ENCODE data around the gene NLRP8. TPM values are rescaled to one million over a fixed set of nuclear protein-coding genes. Genes with fewer than 3 reads are reported as not detected.

NLRP8 gene
- total and polyA plus RNA-seq, 2 experiments from 2014 or later = not detected

- H3K4me2 ChIP-seq = no peak overlapping the region
- H3K4me3 ChIP-seq = no peak overlapping the region
- no peak for DNase-seq (ENCODE audit: low spot score)
- TF ChIP-seq CTCF (conservative IDR thresholded peaks at IDR 0.05; ENCODE audit: low read depth in 2 of 2) = no peak
- TF ChIP-seq ETS1 (IDR thresholded peaks at IDR 0.05) = no peak
- TF ChIP-seq, protein P1, sequence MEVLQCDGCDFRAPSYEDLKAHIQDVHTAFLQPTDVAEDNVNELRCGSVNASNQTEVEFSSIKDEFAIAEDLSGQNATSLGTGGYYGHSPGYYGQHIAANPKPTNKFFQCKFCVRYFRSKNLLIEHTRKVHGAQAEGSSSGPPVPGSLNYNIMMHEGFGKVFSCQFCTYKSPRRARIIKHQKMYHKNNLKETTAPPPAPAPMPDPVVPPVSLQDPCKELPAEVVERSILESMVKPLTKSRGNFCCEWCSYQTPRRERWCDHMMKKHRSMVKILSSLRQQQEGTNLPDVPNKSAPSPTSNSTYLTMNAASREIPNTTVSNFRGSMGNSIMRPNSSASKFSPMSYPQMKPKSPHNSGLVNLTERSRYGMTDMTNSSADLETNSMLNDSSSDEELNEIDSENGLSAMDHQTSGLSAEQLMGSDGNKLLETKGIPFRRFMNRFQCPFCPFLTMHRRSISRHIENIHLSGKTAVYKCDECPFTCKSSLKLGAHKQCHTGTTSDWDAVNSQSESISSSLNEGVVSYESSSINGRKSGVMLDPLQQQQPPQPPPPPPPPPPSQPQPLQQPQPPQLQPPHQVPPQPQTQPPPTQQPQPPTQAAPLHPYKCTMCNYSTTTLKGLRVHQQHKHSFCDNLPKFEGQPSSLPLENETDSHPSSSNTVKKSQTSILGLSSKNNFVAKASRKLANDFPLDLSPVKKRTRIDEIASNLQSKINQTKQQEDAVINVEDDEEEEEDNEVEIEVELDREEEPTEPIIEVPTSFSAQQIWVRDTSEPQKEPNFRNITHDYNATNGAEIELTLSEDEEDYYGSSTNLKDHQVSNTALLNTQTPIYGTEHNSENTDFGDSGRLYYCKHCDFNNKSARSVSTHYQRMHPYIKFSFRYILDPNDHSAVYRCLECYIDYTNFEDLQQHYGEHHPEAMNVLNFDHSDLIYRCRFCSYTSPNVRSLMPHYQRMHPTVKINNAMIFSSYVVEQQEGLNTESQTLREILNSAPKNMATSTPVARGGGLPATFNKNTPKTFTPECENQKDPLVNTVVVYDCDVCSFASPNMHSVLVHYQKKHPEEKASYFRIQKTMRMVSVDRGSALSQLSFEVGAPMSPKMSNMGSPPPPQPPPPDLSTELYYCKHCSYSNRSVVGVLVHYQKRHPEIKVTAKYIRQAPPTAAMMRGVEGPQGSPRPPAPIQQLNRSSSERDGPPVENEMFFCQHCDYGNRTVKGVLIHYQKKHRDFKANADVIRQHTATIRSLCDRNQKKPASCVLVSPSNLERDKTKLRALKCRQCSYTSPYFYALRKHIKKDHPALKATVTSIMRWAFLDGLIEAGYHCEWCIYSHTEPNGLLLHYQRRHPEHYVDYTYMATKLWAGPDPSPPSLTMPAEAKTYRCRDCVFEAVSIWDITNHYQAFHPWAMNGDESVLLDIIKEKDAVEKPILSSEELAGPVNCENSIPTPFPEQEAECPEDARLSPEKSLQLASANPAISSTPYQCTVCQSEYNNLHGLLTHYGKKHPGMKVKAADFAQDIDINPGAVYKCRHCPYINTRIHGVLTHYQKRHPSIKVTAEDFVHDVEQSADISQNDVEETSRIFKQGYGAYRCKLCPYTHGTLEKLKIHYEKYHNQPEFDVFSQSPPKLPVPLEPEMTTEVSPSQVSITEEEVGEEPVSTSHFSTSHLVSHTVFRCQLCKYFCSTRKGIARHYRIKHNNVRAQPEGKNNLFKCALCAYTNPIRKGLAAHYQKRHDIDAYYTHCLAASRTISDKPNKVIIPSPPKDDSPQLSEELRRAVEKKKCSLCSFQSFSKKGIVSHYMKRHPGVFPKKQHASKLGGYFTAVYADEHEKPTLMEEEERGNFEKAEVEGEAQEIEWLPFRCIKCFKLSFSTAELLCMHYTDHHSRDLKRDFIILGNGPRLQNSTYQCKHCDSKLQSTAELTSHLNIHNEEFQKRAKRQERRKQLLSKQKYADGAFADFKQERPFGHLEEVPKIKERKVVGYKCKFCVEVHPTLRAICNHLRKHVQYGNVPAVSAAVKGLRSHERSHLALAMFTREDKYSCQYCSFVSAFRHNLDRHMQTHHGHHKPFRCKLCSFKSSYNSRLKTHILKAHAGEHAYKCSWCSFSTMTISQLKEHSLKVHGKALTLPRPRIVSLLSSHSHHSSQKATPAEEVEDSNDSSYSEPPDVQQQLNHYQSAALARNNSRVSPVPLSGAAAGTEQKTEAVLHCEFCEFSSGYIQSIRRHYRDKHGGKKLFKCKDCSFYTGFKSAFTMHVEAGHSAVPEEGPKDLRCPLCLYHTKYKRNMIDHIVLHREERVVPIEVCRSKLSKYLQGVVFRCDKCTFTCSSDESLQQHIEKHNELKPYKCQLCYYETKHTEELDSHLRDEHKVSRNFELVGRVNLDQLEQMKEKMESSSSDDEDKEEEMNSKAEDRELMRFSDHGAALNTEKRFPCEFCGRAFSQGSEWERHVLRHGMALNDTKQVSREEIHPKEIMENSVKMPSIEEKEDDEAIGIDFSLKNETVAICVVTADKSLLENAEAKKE (CRISPR knock-in tag; IDR thresholded peaks at IDR 0.05) = no peak
- no peak for TF ChIP-seq STAT1 (IDR thresholded peaks at IDR 0.05; ENCODE audit: unreplicated experiment)
- TF ChIP-seq EZH2 (IDR thresholded peaks at IDR 0.05; ENCODE audit: low read depth, unreplicated experiment) = no peak
- no peak for TF ChIP-seq REST (IDR thresholded peaks at IDR 0.05; ENCODE audit: unreplicated experiment)
- TF ChIP-seq NANOG (IDR thresholded peaks at IDR 0.05; ENCODE audit: borderline replicate concordance) = no peak
- no peak for TF ChIP-seq CREB1 (CRISPR knock-in tag; IDR thresholded peaks at IDR 0.05; ENCODE audit: low read depth)
- no peaks in the 10 kb centered on the region for H3K36me3 ChIP-seq (ENCODE audit: insufficient read depth)
- no peak overlapping the region for H3K27ac Mint-ChIP-seq
- H3K27ac ChIP-seq (ENCODE audit: low read depth) = no peak overlapping the region
- H3F3A ChIP-seq (replicated peaks; ENCODE audit: low read depth) = no peaks in the 10 kb centered on the region
- H3K9me3 Mint-ChIP-seq = peaks cover 93% of the 10 kb centered on the region
- no peaks in the 10 kb centered on the region for H3K4me1 Mint-ChIP-seq
- peaks cover 5% of the 10 kb centered on the region for H3K27me3 Mint-ChIP-seq (ENCODE audit: insufficient read depth, low read depth, poor library complexity)
- H3K36me3 Mint-ChIP-seq (ENCODE audit: low read depth) = peaks cover 25% of the 10 kb centered on the region
- no peaks in the 10 kb centered on the region for H3K27me3 ChIP-seq (ENCODE audit: insufficient read depth)
- H4K20me1 ChIP-seq (replicated peaks; ENCODE audit: insufficient read depth) = no peaks in the 10 kb centered on the region
- no peak overlapping the region for H2AFZ ChIP-seq
- H3K4me1 ChIP-seq (ENCODE audit: insufficient read depth) = no peaks in the 10 kb centered on the region
- H3K79me2 ChIP-seq (replicated peaks; ENCODE audit: insufficient read depth) = no peaks in the 10 kb centered on the region
- no peak overlapping the region for H3K4me3 Mint-ChIP-seq
- H3K9me2 ChIP-seq (ENCODE audit: insufficient read depth) = no peaks in the 10 kb centered on the region
- no peak for ATAC-seq
These were observed 37.6 kb downstream of the NLRP8 start for GRCh38 chr19:55985254-55985653.
